ENCODE measurements around the gene SLC22A31. TPM values are rescaled to one million over a fixed set of nuclear protein-coding genes. Genes with fewer than 3 reads are reported as not detected.

Gene SLC22A31
- total RNA-seq, 3 donors from 2014 or later (not counting 1 experiment from before 2014, with no cell fraction given) = 0.75 TPM; not detected in 2

DNA sequence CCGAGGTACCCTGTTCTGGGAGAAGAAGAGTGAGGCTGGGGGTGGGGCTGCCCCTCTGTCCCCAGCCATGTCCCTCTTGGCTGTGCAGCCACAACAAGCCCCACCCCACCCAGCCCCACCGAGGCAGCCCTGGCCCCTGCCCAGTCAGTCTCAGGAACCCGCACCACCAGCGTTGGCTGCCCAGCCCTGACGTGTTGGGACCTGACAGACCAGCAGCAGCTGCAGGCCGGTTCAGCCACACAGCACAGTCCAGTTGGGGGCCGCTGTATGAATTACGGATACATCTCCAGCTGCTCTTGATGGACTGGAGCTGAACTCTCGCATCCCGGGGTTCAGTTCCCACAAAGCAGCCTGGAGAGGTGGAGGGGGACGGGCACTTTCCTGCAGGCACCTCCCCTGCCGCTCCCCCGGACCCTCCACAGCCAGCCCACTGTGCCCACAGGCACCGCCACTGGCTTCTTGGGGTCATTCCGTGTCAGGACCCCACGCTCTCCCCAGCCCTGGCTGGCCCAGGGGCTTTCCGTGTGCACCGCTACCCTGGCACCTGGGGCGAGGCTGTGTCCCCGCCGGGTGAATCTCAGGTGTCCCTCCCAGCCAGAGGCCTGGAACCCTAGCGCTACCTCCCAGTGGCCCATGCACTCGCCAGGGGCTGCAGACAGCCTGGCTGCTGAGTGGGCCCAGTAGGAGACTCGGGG, 21.7 kb downstream of the SLC22A31 start:
- DNase-seq (no peak), ATAC-seq (no peak)
- H3K27me3 Mint-ChIP-seq (ENCODE audit: low read depth in 2 of 2) = no peaks in the 10 kb centered on the region
- no peaks in the 10 kb centered on the region for H3K36me3 Mint-ChIP-seq
- Histone ChIP-seq H3K36me3 (ENCODE audit: control insufficient read depth, insufficient read depth, low read length) (no peaks in the 10 kb centered on the region), H3K27me3 (ENCODE audit: control insufficient read depth, insufficient read depth, low read length) (no peaks in the 10 kb centered on the region), H3K27ac (ENCODE audit: low read length) (no peak overlapping the region), H3K4me1 (ENCODE audit: control insufficient read depth, insufficient read depth, low read length) (peaks cover 9% of the 10 kb centered on the region), H3K9me3 (ENCODE audit: control insufficient read depth, insufficient read depth, low read length) (no peaks in the 10 kb centered on the region), H3K4me3 (ENCODE audit: low read length) (no peak overlapping the region)
- TF ChIP-seq, protein P1, sequence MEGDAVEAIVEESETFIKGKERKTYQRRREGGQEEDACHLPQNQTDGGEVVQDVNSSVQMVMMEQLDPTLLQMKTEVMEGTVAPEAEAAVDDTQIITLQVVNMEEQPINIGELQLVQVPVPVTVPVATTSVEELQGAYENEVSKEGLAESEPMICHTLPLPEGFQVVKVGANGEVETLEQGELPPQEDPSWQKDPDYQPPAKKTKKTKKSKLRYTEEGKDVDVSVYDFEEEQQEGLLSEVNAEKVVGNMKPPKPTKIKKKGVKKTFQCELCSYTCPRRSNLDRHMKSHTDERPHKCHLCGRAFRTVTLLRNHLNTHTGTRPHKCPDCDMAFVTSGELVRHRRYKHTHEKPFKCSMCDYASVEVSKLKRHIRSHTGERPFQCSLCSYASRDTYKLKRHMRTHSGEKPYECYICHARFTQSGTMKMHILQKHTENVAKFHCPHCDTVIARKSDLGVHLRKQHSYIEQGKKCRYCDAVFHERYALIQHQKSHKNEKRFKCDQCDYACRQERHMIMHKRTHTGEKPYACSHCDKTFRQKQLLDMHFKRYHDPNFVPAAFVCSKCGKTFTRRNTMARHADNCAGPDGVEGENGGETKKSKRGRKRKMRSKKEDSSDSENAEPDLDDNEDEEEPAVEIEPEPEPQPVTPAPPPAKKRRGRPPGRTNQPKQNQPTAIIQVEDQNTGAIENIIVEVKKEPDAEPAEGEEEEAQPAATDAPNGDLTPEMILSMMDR (IDR thresholded peaks at IDR 0.05) = no peak
- WGBS (ENCODE audit: insufficient coverage) = 93% methylated on average over 24 of the region's 24 CpGs
- intact Hi-C loops (cut with micrococcal nuclease) = no loop called here
- H3K4me1 Mint-ChIP-seq = no peaks in the 10 kb centered on the region
- H3K4me3 Mint-ChIP-seq = no peak overlapping the region
- no peak overlapping the region for H3K27ac Mint-ChIP-seq
- no peaks in the 10 kb centered on the region for H3K9me3 Mint-ChIP-seq

- no peaks in the 10 kb centered on the region for H3K27me3 Mint-ChIP-seq (ENCODE audit: low read depth in 2 of 2)
- no peaks in the 10 kb centered on the region for H3K4me1 Mint-ChIP-seq
- DNase-seq (no peak), ATAC-seq (no peak)
- WGBS (ENCODE audit: insufficient coverage) = 88% methylated on average over 10 of the region's 12 CpGs
- no peaks in the 10 kb centered on the region for H3K9me3 Mint-ChIP-seq
- TF ChIP-seq, protein P1 (IDR thresholded peaks at IDR 0.05) = no peak
- no peak overlapping the region for H3K27ac Mint-ChIP-seq
- intact Hi-C loops (cut with micrococcal nuclease) = no loop called here
- H3K27ac ChIP-seq (ENCODE audit: low read length) = no peak overlapping the region
- H3K4me3 Mint-ChIP-seq = no peak overlapping the region
- H3K4me3 ChIP-seq (ENCODE audit: low read length) = no peak overlapping the region
- H3K36me3 Mint-ChIP-seq = no peaks in the 10 kb centered on the region
- H3K36me3 ChIP-seq (ENCODE audit: control insufficient read depth, insufficient read depth, low read length) = no peaks in the 10 kb centered on the region
- H3K4me1 ChIP-seq (ENCODE audit: control insufficient read depth, insufficient read depth, low read length) = peaks cover 9% of the 10 kb centered on the region
- H3K9me3 ChIP-seq (ENCODE audit: control insufficient read depth, insufficient read depth, low read length) = no peaks in the 10 kb centered on the region
- no peaks in the 10 kb centered on the region for H3K27me3 ChIP-seq (ENCODE audit: control insufficient read depth, insufficient read depth, low read length)
These were observed 22.8 kb downstream of the SLC22A31 start for GRCh38 chr16:89177501-89177900.

- Histone ChIP-seq H3K36me3 (ENCODE audit: control insufficient read depth, insufficient read depth, low read length) (no peaks in the 10 kb centered on the region), H3K9me3 (ENCODE audit: control insufficient read depth, insufficient read depth, low read length) (no peaks in the 10 kb centered on the region), H3K27me3 (ENCODE audit: control insufficient read depth, insufficient read depth, low read length) (no peaks in the 10 kb centered on the region), H3K27ac (ENCODE audit: low read length) (no peak overlapping the region), H3K4me3 (ENCODE audit: low read length) (no peak overlapping the region), H3K4me1 (ENCODE audit: control insufficient read depth, insufficient read depth, low read length) (peaks cover 13% of the 10 kb centered on the region)
- no peaks in the 10 kb centered on the region for H3K4me1 Mint-ChIP-seq
- 90% methylated on average over 9 of the region's 9 CpGs for WGBS (ENCODE audit: insufficient coverage)
- DNase-seq (no peak), ATAC-seq (no peak)
- H3K36me3 Mint-ChIP-seq = no peaks in the 10 kb centered on the region
- TF ChIP-seq, protein P1 (IDR thresholded peaks at IDR 0.05) = no peak
- no peaks in the 10 kb centered on the region for H3K9me3 Mint-ChIP-seq
- no peak overlapping the region for H3K4me3 Mint-ChIP-seq
- no peaks in the 10 kb centered on the region for H3K27me3 Mint-ChIP-seq (ENCODE audit: low read depth in 2 of 2)
- H3K27ac Mint-ChIP-seq = no peak overlapping the region
- intact Hi-C loops (cut with micrococcal nuclease) = no loop called here
These were observed 23.6 kb downstream of the SLC22A31 start for GRCh38 chr16:89176717-89177116.
